Measurements from ENCODE around the gene COL6A2.
"Not testable (repeated sequence)": the region's sequence is repeated elsewhere in the genome, so short reads cannot be mapped to it uniquely, and the experiment has no call there.

The COL6A2 gene

DNA sequence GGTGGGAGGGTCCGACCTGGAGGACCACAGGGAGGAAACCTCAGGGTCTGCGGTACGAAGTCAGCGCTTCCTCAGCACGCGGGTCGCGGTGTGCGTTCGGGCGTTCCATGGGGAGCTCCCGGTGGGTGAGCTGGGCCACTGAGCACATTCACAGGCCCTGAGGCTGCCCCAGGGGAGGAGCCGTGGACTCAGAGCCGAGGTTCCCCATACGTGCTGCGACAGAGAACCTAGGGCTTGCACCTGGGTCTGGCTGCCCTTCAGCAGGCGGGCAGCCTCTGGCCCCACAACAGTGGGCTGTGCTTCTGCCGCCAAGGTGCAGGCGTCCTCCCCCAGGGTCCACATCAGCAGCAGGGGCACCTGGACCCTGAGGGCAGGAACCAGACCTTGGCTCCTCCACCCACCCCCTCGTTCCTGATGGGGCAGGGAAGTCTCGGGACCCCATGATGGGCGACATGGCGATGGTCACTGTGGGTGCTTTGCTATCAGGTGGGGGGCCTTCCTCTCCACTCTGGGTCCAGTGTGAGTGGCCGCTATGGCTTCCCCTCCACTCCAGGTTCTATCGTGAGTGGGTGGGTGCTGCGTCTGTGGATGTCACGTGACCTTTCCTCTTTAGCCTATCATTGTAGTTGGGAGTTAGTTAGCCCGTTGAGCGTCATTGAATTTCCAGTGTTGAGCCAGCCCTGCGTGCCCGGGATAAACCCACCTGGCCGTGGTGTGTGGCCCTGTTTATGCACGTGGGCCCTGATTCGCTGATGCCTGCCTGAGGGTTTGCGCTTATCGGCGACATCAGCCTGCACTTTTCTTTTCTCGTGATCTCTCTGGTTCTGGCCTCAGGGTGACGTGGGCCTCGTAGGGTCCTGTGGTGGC lies 29.6 kb downstream of the COL6A2 start:
- DNase-seq: no peak

DNA sequence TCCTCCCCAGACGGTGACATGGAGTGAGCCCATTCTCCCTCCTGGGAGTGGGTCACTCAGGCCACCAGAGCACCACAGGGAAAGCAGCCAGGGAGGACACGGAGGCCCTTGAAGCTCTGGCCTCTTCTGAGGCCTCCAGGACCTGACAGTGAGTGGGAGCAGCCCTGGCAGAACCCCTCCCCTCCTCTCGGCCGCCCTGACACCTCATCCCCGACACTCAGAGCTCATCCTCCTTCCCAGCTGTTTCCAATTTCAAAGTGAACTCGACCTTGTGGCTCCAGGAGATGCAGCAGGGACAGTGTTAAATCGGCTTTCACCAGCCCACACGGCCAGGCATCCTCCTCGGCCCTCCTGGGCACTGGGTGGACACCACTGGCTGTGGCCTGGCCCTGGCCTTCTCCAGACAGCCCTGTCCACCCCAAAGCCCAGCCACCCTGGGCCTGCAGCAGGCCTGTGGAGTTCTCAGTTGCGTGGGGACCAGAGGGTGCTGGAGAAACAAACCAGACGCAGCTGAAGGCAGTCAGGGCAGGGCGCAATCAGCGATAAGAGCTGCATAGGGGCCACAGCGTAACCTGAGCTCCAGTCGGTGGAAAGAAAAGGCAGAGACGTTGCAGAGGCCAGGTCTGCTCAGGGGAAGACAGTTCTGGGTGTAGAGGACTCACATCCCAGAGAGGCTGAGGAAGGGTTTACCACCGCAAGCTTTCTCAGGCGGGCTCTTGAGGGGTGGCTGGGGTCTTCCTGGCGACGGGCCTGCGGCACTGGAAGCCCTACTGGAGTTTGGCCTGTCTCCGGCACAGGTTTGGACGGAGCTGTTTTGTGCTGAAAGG lies 30.4 kb downstream of the COL6A2 start:
- DNase-seq: no peak

DNA sequence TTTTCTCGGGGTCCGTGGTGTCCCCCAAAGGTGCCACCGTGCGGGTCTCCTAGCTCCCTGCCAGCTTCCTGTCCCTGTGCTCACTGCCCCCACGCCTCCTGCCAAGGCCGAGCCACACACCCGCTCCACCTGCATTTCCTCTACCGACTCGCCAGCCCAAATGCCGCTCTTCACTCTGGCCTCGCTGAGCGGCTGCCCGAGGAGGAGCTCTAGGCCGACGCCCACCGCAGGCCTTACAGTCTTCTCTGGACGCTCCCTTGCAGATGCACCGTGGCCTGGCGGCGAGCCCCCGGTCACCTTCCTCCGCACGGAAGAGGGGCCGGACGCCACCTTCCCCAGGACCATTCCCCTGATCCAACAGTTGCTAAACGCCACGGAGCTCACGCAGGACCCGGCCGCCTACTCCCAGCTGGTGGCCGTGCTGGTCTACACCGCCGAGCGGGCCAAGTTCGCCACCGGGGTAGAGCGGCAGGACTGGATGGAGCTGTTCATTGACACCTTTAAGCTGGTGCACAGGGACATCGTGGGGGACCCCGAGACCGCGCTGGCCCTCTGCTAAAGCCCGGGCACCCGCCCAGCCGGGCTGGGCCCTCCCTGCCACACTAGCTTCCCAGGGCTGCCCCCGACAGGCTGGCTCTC lies 31.1 kb downstream of the COL6A2 start:
- no peak for DNase-seq

DNA sequence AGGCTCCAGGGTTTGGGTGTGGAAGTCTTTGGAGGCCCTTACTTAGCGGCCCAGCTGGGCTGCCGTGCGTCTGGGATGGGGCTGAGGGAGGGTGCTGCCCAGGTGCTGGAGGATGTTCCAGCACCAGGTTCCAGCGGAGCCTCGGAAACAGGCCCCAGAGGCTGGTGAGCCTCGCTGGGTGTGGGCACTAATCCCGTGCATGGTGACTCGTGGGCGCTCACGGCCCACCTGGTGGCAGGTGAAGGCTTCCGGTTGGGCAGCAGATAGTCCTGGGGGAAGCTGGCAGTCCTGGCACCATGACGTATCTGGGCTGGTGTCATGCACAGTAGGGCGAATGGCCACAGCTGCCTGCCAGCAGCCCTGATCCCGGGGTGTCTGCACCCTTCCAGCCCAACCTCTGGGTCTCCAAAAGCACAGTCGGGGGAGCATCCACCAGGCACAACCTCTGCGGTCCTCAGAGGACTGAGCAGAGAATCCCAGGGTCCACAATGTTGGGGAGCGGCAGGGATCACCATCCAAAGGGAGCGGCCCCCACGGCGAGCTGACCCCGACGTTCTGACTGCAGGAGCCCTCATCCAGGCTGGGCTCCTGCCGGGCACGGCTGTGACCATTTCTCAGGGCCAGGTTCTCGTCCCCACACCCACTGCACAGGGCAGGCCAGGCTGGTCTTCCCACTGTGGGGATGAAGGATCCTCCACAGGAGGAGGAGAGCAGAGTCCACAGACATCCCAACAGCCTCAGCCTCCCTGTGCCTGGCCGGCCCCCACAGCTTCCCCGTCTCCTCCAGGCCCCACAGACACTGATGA lies 32.1 kb downstream of the COL6A2 start:
- no peak for DNase-seq

DNA sequence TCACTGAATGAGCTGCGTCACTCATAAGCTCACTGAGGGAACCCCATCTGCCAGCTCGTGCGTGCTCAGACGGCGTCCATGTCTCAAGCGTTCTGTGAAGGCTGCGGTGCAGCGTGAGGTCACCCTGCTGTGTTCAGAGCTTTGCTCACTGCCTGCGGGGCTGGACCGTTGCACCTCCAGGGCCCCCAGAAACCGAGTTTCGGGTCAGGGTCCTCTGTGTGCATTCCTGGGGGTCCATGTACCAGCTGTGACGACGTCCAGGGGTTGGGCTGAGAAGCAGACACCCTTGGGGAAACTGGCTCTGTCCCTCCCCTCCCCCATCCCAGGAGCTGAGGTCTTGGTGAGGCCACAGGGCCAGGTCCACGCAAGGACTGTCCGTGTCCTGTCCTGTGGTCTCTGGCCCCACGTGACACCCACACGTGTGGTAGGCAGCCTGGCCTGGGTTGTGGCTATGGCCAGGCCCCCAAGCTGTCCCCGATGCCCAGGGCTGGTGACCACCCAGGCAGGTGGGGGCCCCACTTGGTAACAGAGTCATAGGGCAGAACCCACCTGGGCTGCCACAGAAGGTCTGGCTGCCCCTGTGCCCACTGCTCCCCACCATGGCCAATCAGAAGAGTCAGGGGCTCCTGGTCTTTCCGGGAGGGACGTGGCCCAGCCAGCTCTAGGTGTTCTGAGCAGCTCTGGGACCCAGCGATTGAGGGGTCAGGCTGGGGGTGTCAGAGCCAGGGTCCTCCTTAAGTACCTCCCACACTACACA lies 33.1 kb downstream of the COL6A2 start:
- no peak for DNase-seq

DNA sequence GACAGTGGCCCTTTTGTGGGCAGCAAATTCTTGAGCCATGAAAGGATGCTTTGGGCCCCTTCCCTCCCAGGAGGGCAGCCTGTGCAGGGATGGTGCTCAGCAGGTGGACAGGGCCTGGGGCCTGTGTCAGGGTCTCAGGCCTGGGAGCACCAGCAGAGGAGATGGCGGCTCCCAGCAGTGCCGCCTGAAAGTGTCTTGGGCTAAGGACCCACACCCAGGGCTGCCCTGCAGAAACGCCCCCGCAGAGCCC lies 33.6 kb downstream of the COL6A2 start:
- DNase-seq: no peak

DNA sequence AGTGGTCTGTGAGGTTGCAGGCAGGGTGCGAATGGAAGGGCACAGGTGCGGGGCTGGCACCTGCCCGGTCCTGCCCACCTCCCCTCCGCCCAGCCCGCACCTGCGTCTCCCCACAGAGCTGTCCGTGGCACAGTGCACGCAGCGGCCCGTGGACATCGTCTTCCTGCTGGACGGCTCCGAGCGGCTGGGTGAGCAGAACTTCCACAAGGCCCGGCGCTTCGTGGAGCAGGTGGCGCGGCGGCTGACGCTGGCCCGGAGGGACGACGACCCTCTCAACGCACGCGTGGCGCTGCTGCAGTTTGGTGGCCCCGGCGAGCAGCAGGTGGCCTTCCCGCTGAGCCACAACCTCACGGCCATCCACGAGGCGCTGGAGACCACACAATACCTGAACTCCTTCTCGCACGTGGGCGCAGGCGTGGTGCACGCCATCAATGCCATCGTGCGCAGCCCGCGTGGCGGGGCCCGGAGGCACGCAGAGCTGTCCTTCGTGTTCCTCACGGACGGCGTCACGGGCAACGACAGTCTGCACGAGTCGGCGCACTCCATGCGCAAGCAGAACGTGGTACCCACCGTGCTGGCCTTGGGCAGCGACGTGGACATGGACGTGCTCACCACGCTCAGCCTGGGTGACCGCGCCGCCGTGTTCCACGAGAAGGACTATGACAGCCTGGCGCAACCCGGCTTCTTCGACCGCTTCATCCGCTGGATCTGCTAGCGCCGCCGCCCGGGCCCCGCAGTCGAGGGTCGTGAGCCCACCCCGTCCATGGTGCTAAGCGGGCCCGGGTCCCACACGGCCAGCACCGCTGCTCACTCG lies 34.1 kb downstream of the COL6A2 start:
- DNase-seq: no peak

DNA sequence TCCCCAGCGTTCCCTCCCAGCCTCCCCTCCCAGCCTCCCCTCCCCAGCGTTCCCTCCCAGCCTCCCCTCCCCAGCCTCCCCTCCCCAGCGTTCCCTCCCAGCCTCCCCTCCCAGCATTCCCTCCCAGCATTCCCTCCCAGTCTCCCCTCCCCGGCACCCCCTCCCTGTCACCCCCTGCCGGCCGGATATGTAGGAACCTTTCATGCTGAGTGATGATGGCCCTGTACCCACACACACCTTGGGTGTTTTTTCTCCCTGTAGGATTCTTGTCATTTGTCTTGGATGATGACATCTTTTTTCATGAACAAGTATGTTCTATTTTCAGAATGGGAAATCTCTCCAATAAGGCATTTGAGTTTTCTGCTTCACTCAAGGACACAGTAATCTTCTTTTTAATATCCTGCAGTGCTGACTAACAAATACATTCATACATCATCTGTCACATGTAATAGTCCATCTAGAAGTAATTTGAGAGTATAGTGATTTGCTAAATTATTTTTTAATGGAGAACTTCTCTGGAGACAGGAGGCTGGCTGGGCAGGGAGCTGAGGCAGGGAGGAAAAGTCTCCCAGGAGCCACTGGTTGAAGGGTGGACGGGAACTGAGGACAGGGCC lies 38.0 kb downstream of the COL6A2 start:
- DNase-seq: no peak

DNA sequence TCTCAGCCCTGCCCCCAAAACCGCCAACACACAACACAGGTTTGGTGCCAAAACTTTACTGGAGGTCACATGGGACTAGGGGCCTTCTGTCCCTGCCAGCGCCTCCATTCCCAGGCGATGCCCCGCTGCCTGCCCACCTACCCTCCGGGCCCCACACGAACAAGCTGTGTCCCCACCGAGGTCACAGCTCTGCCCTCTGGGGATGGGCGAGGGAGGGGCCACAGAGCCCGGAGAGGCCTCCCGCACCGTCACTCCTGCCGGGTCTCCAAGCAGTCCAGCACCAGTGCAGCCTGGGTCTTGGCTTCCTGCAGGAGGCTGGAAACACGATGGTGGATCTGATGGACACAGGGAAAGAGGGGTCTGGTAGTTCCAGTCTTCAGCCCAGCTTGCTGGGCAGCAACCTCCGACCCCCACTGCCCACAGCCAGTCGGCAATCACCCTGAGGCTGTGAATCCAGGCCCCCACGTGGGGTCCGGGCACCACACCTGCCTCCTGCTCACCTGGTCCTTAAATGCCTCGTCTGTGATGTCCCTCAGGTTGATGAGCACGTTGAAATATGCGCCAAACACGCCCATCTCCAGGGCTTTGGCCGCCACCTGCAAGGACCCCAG lies 38.9 kb downstream of the COL6A2 start:
- DNase-seq: no peak

DNA sequence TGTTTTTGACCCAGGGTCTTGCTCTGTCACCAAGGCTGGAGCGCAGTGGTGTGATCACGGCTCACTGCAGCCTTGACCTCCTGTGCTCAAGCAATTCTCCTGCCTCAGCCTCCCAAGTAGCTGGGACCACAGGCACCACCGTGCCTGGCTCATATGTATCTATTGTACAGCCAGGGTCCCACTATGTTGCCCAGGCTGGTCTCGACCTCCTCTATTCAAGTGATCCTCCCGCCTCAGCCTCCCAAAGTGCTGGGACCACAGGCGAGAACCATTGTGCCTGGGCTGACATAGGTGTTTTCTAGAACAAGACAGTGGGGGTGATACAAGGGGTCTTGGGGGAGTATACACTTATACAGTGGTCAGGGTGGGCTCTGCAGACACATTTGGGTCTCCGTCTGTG lies 40.0 kb downstream of the COL6A2 start:
- DNase-seq: no peak

DNA sequence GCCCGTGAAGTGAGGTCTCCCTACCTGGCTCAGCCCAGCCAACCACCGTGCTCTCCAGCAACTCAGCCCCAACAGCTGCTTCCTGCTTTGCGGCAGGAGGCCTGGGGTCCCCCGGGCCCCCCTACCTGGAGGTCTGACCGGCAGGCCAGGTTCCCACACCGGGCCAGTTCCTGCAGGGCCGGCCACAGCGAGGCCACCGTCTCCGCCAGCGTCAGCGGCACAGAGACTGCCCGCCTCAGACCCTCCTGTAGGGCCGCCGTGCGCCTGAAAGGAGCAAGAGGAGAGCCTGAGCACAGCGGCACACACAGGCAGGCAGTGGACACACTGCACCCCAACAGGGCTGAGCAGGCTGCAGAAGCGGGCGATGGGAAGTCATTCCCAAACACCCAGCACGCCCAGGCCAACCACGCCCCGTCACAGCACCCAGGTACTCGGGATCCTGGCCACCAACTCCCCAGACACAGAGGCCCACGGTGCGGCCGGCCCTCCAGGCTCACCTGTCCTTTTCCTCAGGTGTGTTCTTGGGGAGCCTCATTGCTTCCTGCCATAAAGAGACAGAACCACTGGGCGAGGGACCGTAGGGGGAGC lies 40.6 kb downstream of the COL6A2 start:
- no peak for DNase-seq

DNA sequence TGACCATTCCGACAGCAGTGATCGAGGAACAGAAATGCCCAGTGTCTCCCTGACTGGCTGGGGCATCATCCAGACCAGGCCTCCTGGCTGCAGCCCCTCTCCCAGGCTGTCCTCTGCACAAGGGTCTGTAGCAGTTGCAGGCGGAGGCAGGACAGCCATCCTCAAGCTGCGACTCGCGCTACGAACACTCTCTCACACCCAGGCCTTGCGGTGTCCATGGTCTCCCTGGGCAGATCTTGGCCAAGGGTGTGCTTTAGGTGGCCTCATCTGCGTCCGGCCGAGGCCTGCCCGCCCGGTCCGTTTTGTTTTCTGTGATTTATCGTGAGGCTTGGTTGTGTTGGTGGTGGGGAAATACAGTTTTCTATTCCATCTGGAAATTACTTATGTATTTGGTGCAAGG lies 41.8 kb downstream of the COL6A2 start:
- DNase-seq: no peak

DNA sequence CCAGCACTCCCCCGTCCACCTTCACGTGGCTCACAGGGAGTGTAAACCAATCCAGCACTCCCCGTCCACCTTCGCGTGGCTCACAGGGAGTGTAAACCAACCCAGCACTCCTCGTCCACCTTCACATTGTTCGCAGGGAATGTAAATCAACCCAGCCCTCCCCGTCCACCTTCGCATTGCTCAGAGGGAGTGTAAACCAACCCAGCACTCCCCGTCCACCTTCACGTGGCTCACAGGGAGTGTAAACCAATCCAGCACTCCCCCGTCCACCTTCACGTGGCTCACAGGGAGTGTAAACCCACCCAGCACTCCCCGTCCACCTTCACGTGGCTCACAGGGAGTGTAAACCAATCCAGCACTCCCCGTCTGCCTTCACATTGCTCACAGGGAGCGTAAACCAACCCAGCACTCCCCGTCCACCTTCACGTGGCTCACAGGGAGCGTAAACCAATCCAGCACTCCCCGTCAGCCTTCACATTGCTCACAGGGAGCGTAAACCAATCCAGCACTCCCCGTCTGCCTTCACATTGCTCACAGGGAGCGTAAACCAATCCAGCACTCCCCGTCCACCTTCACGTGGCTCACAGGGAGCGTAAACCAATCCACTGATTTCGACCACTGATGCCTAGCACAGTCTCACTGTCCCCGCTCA lies 42.6 kb downstream of the COL6A2 start:
- not testable (repeated sequence) for DNase-seq

DNA sequence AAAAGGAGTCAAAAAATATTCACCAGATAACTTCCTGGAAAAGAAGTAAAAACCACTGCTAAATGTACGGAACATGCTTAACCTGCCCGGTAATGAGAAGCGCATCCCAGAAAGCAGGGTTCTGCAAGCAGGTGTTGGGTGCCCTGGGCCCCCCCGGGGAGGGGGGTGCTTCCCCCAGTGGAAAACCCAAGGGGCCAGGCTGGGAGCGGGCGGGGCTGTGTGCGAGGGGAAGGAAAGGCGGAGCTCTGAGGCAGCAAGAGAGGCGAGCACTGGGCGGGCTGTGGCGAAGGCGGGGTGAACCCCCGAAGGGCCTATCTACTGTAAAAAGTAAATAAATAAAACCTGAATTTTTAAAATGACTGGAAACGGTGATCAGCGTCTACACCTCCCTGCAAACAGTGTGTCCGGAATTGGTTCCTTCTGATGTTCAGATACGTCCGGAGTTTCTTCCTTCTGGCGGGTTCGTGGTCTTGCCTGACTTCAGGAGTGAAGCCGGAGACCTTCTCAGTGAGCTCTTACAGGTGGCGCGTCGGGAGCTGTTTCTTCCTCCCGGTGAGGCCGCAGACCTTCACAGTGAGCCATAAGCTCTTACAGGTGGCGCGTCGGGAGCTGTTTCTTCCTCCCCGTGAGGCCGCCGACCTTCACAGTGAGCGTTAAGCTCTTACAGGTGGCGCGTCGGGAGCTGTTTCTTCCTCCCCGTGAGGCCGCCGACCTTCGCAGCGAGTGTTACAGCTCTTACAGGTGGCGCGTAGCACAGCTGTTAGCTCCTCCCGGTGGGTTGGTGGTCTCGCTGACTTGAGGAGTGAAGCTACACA lies 44.1 kb downstream of the COL6A2 start:
- no peak for DNase-seq

DNA sequence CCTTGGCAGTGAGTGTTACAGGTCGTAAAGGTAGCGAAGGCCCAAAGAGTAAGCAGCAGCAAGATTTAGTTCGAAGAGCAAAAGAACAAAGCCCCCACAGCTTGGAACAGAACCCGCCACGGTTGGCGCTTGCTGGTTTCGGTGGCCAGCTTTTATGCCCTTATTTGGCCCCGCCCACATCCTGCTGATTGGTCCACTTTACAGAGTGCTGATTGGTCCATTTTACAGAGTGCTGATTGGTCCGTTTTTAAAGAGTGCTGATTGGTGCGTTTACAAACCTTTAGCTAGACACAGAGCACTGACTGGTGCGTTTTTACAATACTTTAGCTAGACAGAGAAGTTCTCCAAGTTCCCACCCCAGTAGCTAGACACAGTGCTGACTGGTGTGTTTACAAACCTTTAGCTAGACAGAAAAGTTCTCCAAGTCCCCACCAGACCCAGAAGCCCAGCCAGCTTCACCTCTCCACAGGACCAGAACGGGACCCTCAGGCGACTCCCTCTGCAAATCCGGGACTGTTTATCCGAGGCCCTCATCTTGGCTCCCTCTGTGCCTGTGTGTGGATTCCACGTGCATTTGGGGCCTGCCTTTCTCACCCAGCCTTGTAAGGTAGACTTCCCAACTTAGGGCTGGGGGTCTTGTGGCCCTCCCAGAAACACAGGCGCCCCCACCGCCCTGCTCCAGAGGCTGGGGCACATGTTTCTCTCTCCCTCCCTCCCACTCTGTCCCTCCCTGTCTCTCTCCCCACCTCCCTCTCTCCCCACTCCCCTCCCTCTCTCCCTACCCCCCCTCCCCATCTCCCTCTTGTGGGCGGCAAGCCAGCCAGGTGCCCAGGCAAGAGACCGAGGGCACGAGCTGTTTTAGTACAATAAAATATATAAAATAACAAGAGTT lies 44.9 kb downstream of the COL6A2 start:
- DNase-seq: no peak

DNA sequence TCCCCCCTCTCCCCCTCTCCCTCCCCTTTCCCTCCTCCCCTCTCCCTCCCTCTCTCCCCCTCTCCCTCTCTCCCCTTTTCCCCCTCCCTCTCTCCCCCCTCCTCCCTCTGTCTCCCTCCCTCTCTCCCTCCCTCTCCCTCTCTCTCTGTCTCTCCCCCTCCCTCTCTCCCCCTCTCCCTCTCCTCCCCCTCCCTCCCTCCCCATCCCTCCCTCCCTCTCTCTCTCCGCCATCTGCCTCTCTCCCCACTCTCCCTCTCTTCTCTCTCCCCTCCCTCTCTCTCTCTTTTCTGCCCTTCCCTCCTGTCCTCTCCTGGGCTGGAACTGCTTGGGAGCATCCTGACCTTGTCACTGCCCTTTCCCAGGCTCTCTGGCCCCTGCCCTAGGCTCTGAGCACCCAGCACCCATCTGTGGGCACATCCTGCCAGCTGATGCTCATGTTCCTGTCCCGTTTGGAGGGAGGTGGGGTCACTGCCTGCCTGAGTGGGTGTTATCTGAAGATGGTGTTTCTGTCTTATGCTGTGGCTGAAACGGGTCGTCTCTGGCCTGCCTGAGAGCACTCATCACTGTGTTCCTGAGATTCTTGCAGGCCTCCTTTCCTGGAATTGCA lies 46.7 kb downstream of the COL6A2 start:
- no peak for DNase-seq
